ENCODE results near the gene CEBPG.

CEBPG gene

GRCh38 chr19:33350538-33351309 is 22.8 kb upstream of the CEBPG start:
- H3K4me3 ChIP-seq (ENCODE audit: low read depth, low read length), result no peak overlapping the region

- no peak overlapping the region for H3K4me3 ChIP-seq (ENCODE audit: low read depth, low read length)
These were observed 18.0 kb upstream of the CEBPG start for GRCh38 chr19:33355535-33355934.

- H3K4me3 ChIP-seq (ENCODE audit: low read depth, low read length), result no peak overlapping the region
These were observed 16.0 kb upstream of the CEBPG start for GRCh38 chr19:33357556-33357955.

GRCh38 chr19:33358408-33358807 is 15.1 kb upstream of the CEBPG start:
- H3K4me3 ChIP-seq (ENCODE audit: low read depth, low read length), result no peak overlapping the region

- H3K4me3 ChIP-seq (ENCODE audit: low read depth, low read length), result no peak overlapping the region
These were observed 13.9 kb upstream of the CEBPG start for GRCh38 chr19:33359581-33359980.

GRCh38 chr19:33362508-33363228 is 10.8 kb upstream of the CEBPG start:
- H3K4me3 ChIP-seq (ENCODE audit: low read depth, low read length), result no peak overlapping the region

GRCh38 chr19:33363476-33363875 is 10.0 kb upstream of the CEBPG start:
- H3K4me3 ChIP-seq (ENCODE audit: low read depth, low read length), result no peak overlapping the region

- no peak overlapping the region for H3K4me3 ChIP-seq (ENCODE audit: low read depth, low read length)
These were observed 7.8 kb upstream of the CEBPG start for GRCh38 chr19:33365691-33366090.

GRCh38 chr19:33366127-33366526 is 7.4 kb upstream of the CEBPG start:
- H3K4me3 ChIP-seq (ENCODE audit: low read depth, low read length), result no peak overlapping the region

- H3K4me3 ChIP-seq (ENCODE audit: low read depth, low read length), result no peak overlapping the region
These were observed 6.6 kb upstream of the CEBPG start for GRCh38 chr19:33366897-33367296.

GRCh38 chr19:33368074-33368864 is 5.2 kb upstream of the CEBPG start:
- H3K4me3 ChIP-seq (ENCODE audit: low read depth, low read length), result no peak overlapping the region

GRCh38 chr19:33370783-33371182 is 2.7 kb upstream of the CEBPG start:
- H3K4me3 ChIP-seq (ENCODE audit: low read depth, low read length), result no peak overlapping the region

GRCh38 chr19:33374236-33374714 is 766 bp downstream of the CEBPG start:
- H3K4me3 ChIP-seq (ENCODE audit: low read depth, low read length), result peak overlapping the region; percentile 86

- H3K4me3 ChIP-seq (ENCODE audit: low read depth, low read length), result no peak overlapping the region
These were observed 1.8 kb downstream of the CEBPG start for GRCh38 chr19:33375156-33375836.

- H3K4me3 ChIP-seq (ENCODE audit: low read depth, low read length), result no peak overlapping the region
These were observed 2.3 kb downstream of the CEBPG start for GRCh38 chr19:33375837-33376159.

- H3K4me3 ChIP-seq (ENCODE audit: low read depth, low read length), result no peak overlapping the region
These were observed 2.9 kb downstream of the CEBPG start for GRCh38 chr19:33376423-33376822.

GRCh38 chr19:33376941-33377557 is 3.5 kb downstream of the CEBPG start:
- H3K4me3 ChIP-seq (ENCODE audit: low read depth, low read length), result no peak overlapping the region

GRCh38 chr19:33377586-33378475 is 4.3 kb downstream of the CEBPG start:
- H3K4me3 ChIP-seq (ENCODE audit: low read depth, low read length), result no peak overlapping the region

GRCh38 chr19:33379151-33379829 is 5.8 kb downstream of the CEBPG start:
- H3K4me3 ChIP-seq (ENCODE audit: low read depth, low read length), result no peak overlapping the region
